Muscle layer of colon (tissue), 2 donors: ENCODE results near the gene SORCS2.

Experiments used
- H3K27ac ChIP-seq: one replicate; pipeline ENCODE4 v1.7.0; 2013; ENCODE audit warnings: low read depth, mild to moderate bottlenecking, low read length, moderate library complexity
- H3K27me3 ChIP-seq, 2 donors: one replicate each; pipeline ENCODE4 v1.7.0; 2013; ENCODE audit warnings: low read length in 2 of 2, mild to moderate bottlenecking in 2 of 2; ENCODE audit not compliant: insufficient read depth in 2 of 2, control insufficient read depth in 1 of 2
- H3K36me3 ChIP-seq: one replicate; pipeline ENCODE4 v1.7.0; 2013; ENCODE audit warnings: mild to moderate bottlenecking, low read length; ENCODE audit not compliant: insufficient read depth
- H3K4me1 ChIP-seq: one replicate; pipeline ENCODE4 v1.7.0; 2013; ENCODE audit warnings: mild to moderate bottlenecking, low read length; ENCODE audit not compliant: insufficient read depth
- H3K4me3 ChIP-seq, 2 donors: one replicate each; pipeline ENCODE4 v1.7.0; 2013; ENCODE audit warnings: low read length in 2 of 2, low read depth in 1 of 2, mild to moderate bottlenecking in 1 of 2, moderate library complexity in 1 of 2
- H3K9ac ChIP-seq: one replicate; pipeline ENCODE4 v1.7.0; 2013; ENCODE audit warnings: low read length
- H3K9me3 ChIP-seq: one replicate; pipeline ENCODE4 v1.7.0; 2013; ENCODE audit warnings: mild to moderate bottlenecking, low read length
- donor health status: abdominal sarcoma.
- donor health status: Adenocarcinoma of cecum.

SORCS2 gene

GRCh38 chr4:7241597-7242125, 49.3 kb downstream of the SORCS2 start:
- Histone ChIP-seq H3K4me1 (peaks cover 24% of the 10 kb centered on the region), H3K4me3 (no peak overlapping the region), H3K9me3 (no peaks in the 10 kb centered on the region), H3K9ac (no peak overlapping the region), H3K27ac (no peak overlapping the region), H3K27me3 (no peaks in the 10 kb centered on the region), H3K36me3 (no peaks in the 10 kb centered on the region)

- Histone ChIP-seq H3K27ac (no peak overlapping the region), H3K4me1 (peaks cover 17% of the 10 kb centered on the region), H3K27me3 (no peaks in the 10 kb centered on the region), H3K36me3 (no peaks in the 10 kb centered on the region), H3K4me3 (no peak overlapping the region), H3K9ac (no peak overlapping the region), H3K9me3 (no peaks in the 10 kb centered on the region)
Observed at GRCh38 chr4:7242766-7243165, 50.4 kb downstream of the SORCS2 start.

GRCh38 chr4:7243609-7244330, 51.4 kb downstream of the SORCS2 start:
- H3K9me3 ChIP-seq, result no peaks in the 10 kb centered on the region
- H3K36me3 ChIP-seq, result no peaks in the 10 kb centered on the region
- H3K4me3 ChIP-seq, result no peak overlapping the region
- no peaks in the 10 kb centered on the region for H3K27me3 ChIP-seq
- H3K27ac ChIP-seq, result no peak overlapping the region
- no peak overlapping the region for H3K9ac ChIP-seq
- peaks cover 17% of the 10 kb centered on the region for H3K4me1 ChIP-seq

- H3K9ac ChIP-seq, result no peak overlapping the region
- H3K9me3 ChIP-seq, result no peaks in the 10 kb centered on the region
- peaks cover 20% of the 10 kb centered on the region for H3K4me1 ChIP-seq
- no peaks in the 10 kb centered on the region for H3K27me3 ChIP-seq
- H3K36me3 ChIP-seq, result no peaks in the 10 kb centered on the region
- no peak overlapping the region for H3K4me3 ChIP-seq
- no peak overlapping the region for H3K27ac ChIP-seq
Observed at GRCh38 chr4:7244331-7244665, 52.0 kb downstream of the SORCS2 start.

GRCh38 chr4:7244751-7245320, 52.5 kb downstream of the SORCS2 start:
- Histone ChIP-seq H3K27me3 (no peaks in the 10 kb centered on the region), H3K9ac (no peak overlapping the region), H3K27ac (no peak overlapping the region), H3K4me1 (peaks cover 25% of the 10 kb centered on the region), H3K9me3 (no peaks in the 10 kb centered on the region), H3K36me3 (no peaks in the 10 kb centered on the region), H3K4me3 (no peak overlapping the region)

GRCh38 chr4:7247521-7247920, 55.2 kb downstream of the SORCS2 start:
- H3K27ac ChIP-seq, result no peak overlapping the region
- H3K9ac ChIP-seq, result no peak overlapping the region
- H3K9me3 ChIP-seq, result no peaks in the 10 kb centered on the region
- H3K4me3 ChIP-seq, result no peak overlapping the region
- H3K27me3 ChIP-seq, result no peaks in the 10 kb centered on the region
- no peaks in the 10 kb centered on the region for H3K36me3 ChIP-seq
- peaks cover 47% of the 10 kb centered on the region for H3K4me1 ChIP-seq

GRCh38 chr4:7247946-7248345, 55.6 kb downstream of the SORCS2 start:
- no peaks in the 10 kb centered on the region for H3K27me3 ChIP-seq
- H3K4me3 ChIP-seq, result no peak overlapping the region
- no peaks in the 10 kb centered on the region for H3K9me3 ChIP-seq
- peaks cover 47% of the 10 kb centered on the region for H3K4me1 ChIP-seq
- H3K27ac ChIP-seq, result no peak overlapping the region
- H3K9ac ChIP-seq, result no peak overlapping the region
- no peaks in the 10 kb centered on the region for H3K36me3 ChIP-seq

GRCh38 chr4:7248857-7249256, 56.5 kb downstream of the SORCS2 start:
- Histone ChIP-seq H3K4me1 (peaks cover 38% of the 10 kb centered on the region), H3K27me3 (no peaks in the 10 kb centered on the region), H3K9me3 (no peaks in the 10 kb centered on the region), H3K27ac (no peak overlapping the region), H3K9ac (no peak overlapping the region), H3K36me3 (no peaks in the 10 kb centered on the region), H3K4me3 (no peak overlapping the region)

GRCh38 chr4:7251321-7251720, 59.0 kb downstream of the SORCS2 start:
- Histone ChIP-seq H3K27me3 (no peaks in the 10 kb centered on the region), H3K9ac (no peak overlapping the region), H3K9me3 (no peaks in the 10 kb centered on the region), H3K27ac (no peak overlapping the region), H3K36me3 (no peaks in the 10 kb centered on the region), H3K4me3 (no peak overlapping the region), H3K4me1 (peaks cover 35% of the 10 kb centered on the region)

GRCh38 chr4:7252051-7252450, 59.7 kb downstream of the SORCS2 start:
- H3K27me3 ChIP-seq, result no peaks in the 10 kb centered on the region
- H3K36me3 ChIP-seq, result no peaks in the 10 kb centered on the region
- H3K4me1 ChIP-seq, result peaks cover 42% of the 10 kb centered on the region
- no peaks in the 10 kb centered on the region for H3K9me3 ChIP-seq
- no peak overlapping the region for H3K27ac ChIP-seq
- H3K4me3 ChIP-seq, result no peak overlapping the region
- H3K9ac ChIP-seq, result no peak overlapping the region

GRCh38 chr4:7252510-7253340, 60.4 kb downstream of the SORCS2 start:
- Histone ChIP-seq H3K27ac (no peak overlapping the region), H3K9ac (no peak overlapping the region), H3K4me3 (no peak overlapping the region), H3K9me3 (no peaks in the 10 kb centered on the region), H3K4me1 (peaks cover 43% of the 10 kb centered on the region), H3K36me3 (no peaks in the 10 kb centered on the region), H3K27me3 (no peaks in the 10 kb centered on the region)
